Peyer's patch (tissue), 4 donors: Measurements from ENCODE around the gene ACIN1. TPM values are rescaled to one million over a fixed set of nuclear protein-coding genes. Genes with fewer than 3 reads are reported as not detected.

Source experiments
- DNase-seq, 3 donors: peaks; one replicate each; pipeline ENCODE4 v3.0.0-alpha.2; 2017 to 2019
- H3K27ac ChIP-seq, 4 donors: fragments of 200-600 bp; sonication (generic); one replicate each; pipeline ENCODE4 v1.5.1; 2016 to 2019
- H3K27me3 ChIP-seq, 2 donors: fragments of 200-600 bp; sonication (generic); one replicate each; pipeline ENCODE4 v1.5.1; 2019
- H3K36me3 ChIP-seq, 3 donors: fragments of 200-600 bp; sonication (generic); one replicate each; pipeline ENCODE4 v1.5.1; 2016 to 2019
- H3K4me1 ChIP-seq, 4 donors: fragments of 200-600 bp; sonication (generic); one replicate each; pipeline ENCODE4 v1.5.1; 2016 to 2019
- H3K4me3 ChIP-seq, 4 donors: fragments of 200-600 bp; sonication (generic); 1 replicate in 3 of 4; 2 replicates in 1 of 4; pipeline ENCODE4 v1.5.1; 2016 to 2019; ENCODE audit warnings: mild to moderate bottlenecking in 1 of 4
- H3K9me3 ChIP-seq, 4 donors: fragments of 200-600 bp; sonication (generic); one replicate each; pipeline ENCODE4 v1.5.1; 2016 to 2019; ENCODE audit warnings: mild to moderate bottlenecking in 1 of 4
- CTCF ChIP-seq, 6 experiments: fragments of 450-650 bp in 4 of 6; fragments of 200-600 bp in 2 of 6; sonication (generic) in 1 of 6; IDR thresholded peaks; one replicate each; pipeline ENCODE4 v1.5.1; 2017 to 2019; ENCODE audit warnings: antibody characterized with exemption in 6 of 6, mild to moderate bottlenecking in 3 of 6, moderate library complexity in 1 of 6
- POLR2A ChIP-seq, 2 donors: fragments of 450-650 bp; IDR thresholded peaks; one replicate each; pipeline ENCODE4 v1.5.1; 2017; ENCODE audit warnings: antibody characterized with exemption in 2 of 2, mild to moderate bottlenecking in 2 of 2, moderate library complexity in 2 of 2
- total RNA-seq, 4 donors: library from RNA; depleted of rRNA; stranded (reverse); fragments of >200 nt; gene quantifications; one replicate each; pipeline ENCODE4 v1.1.0, GENCODE V29; 2016

Gene ACIN1
- total RNA-seq, 4 donors from 2014 or later = 130 to 281 (median 238) TPM

- Histone ChIP-seq H3K27ac (no peak overlapping the region), H3K36me3 (peaks cover 0 to 13% (median 0%) of the 10 kb centered on the region in 3 donors), H3K4me3 (no peak overlapping the region), H3K4me1 (no peaks in the 10 kb centered on the region), H3K9me3 (no peaks in the 10 kb centered on the region), H3K27me3 (no peaks in the 10 kb centered on the region)
- no peak for TF ChIP-seq POLR2A (IDR thresholded peaks at IDR 0.05)
- TF ChIP-seq CTCF (IDR thresholded peaks at IDR 0.05) = no peak
- no peak for DNase-seq
Observed at GRCh38 chr14:23132970-23133369, 38.0 kb upstream of the ACIN1 start.

- no peak overlapping the region for H3K4me3 ChIP-seq
- H3K9me3 ChIP-seq = no peaks in the 10 kb centered on the region
- no peaks in the 10 kb centered on the region for H3K4me1 ChIP-seq
- no peak overlapping the region for H3K27ac ChIP-seq
- peaks cover 0 to 19% (median 0%) of the 10 kb centered on the region in 3 donors for H3K36me3 ChIP-seq
- no peak for DNase-seq
- TF ChIP-seq CTCF (IDR thresholded peaks at IDR 0.05) = no peak
- no peak for TF ChIP-seq POLR2A (IDR thresholded peaks at IDR 0.05)
- H3K27me3 ChIP-seq = no peaks in the 10 kb centered on the region
Observed at GRCh38 chr14:23131482-23131881, 36.5 kb upstream of the ACIN1 start.

- H3K9me3 ChIP-seq = no peaks in the 10 kb centered on the region
- no peak overlapping the region for H3K27ac ChIP-seq
- TF ChIP-seq CTCF (IDR thresholded peaks at IDR 0.05) (no peak), POLR2A (IDR thresholded peaks at IDR 0.05) (no peak)
- H3K4me1 ChIP-seq = no peaks in the 10 kb centered on the region
- H3K4me3 ChIP-seq = no peak overlapping the region
- no peaks in the 10 kb centered on the region for H3K27me3 ChIP-seq
- H3K36me3 ChIP-seq = peaks cover 0 to 17% (median 0%) of the 10 kb centered on the region in 3 donors
- no peak for DNase-seq
Observed at GRCh38 chr14:23130871-23131270, 35.9 kb upstream of the ACIN1 start.

- Histone ChIP-seq H3K27me3 (no peaks in the 10 kb centered on the region), H3K36me3 (peaks cover 0 to 17% (median 0%) of the 10 kb centered on the region in 3 donors), H3K27ac (no peak overlapping the region), H3K4me3 (no peak overlapping the region), H3K9me3 (no peaks in the 10 kb centered on the region), H3K4me1 (no peaks in the 10 kb centered on the region)
- DNase-seq = no peak
- TF ChIP-seq POLR2A (IDR thresholded peaks at IDR 0.05) = no peak
- no peak for TF ChIP-seq CTCF (IDR thresholded peaks at IDR 0.05)
Observed at GRCh38 chr14:23129759-23130316, 34.9 kb upstream of the ACIN1 start.

GRCh38 chr14:23128969-23129758 is 34.2 kb upstream of the ACIN1 start:
- Histone ChIP-seq H3K4me1 (no peaks in the 10 kb centered on the region), H3K27me3 (no peaks in the 10 kb centered on the region), H3K9me3 (no peaks in the 10 kb centered on the region), H3K4me3 (no peak overlapping the region), H3K36me3 (peaks cover 0 to 17% (median 0%) of the 10 kb centered on the region in 3 donors), H3K27ac (no peak overlapping the region)
- TF ChIP-seq POLR2A (IDR thresholded peaks at IDR 0.05) = no peak
- TF ChIP-seq CTCF (IDR thresholded peaks at IDR 0.05) = no peak
- DNase-seq = no peak
